ENCODE measurements around the gene FMNL2.

FMNL2 gene

GRCh38 chr2:152339556-152340286 is 4.7 kb downstream of the FMNL2 start:
- DNase-seq (ENCODE audit: low spot score), result no peak

GRCh38 chr2:152342259-152343046 is 7.5 kb downstream of the FMNL2 start:
- no peak for DNase-seq (ENCODE audit: low spot score)

- DNase-seq (ENCODE audit: low spot score), result no peak
These were observed 8.5 kb downstream of the FMNL2 start for GRCh38 chr2:152343426-152343825.

- DNase-seq (ENCODE audit: low spot score), result no peak
These were observed 9.7 kb downstream of the FMNL2 start for GRCh38 chr2:152344579-152345195.

- DNase-seq (ENCODE audit: low spot score), result peak; percentile 14
These were observed 12.1 kb downstream of the FMNL2 start for GRCh38 chr2:152347076-152347475.

GRCh38 chr2:152348388-152348787 is 13.4 kb downstream of the FMNL2 start:
- no peak for DNase-seq (ENCODE audit: low spot score)

- no peak for DNase-seq (ENCODE audit: low spot score)
These were observed 14.4 kb downstream of the FMNL2 start for GRCh38 chr2:152349416-152349815.

GRCh38 chr2:152350155-152350679 is 15.2 kb downstream of the FMNL2 start:
- no peak for DNase-seq (ENCODE audit: low spot score)

- DNase-seq (ENCODE audit: low spot score), result no peak
These were observed 17.6 kb downstream of the FMNL2 start for GRCh38 chr2:152352616-152353015.

- no peak for DNase-seq (ENCODE audit: low spot score)
These were observed 18.4 kb downstream of the FMNL2 start for GRCh38 chr2:152353364-152353763.

- no peak for DNase-seq (ENCODE audit: low spot score)
These were observed 19.2 kb downstream of the FMNL2 start for GRCh38 chr2:152354069-152354755.

- no peak for DNase-seq (ENCODE audit: low spot score)
These were observed 19.9 kb downstream of the FMNL2 start for GRCh38 chr2:152354909-152355308.

- DNase-seq (ENCODE audit: low spot score), result no peak
These were observed 20.4 kb downstream of the FMNL2 start for GRCh38 chr2:152355409-152355831.

- DNase-seq (ENCODE audit: low spot score), result no peak
These were observed 24.8 kb downstream of the FMNL2 start for GRCh38 chr2:152359573-152360363.

- DNase-seq (ENCODE audit: low spot score), result no peak
These were observed 29.0 kb downstream of the FMNL2 start for GRCh38 chr2:152363936-152364335.

GRCh38 chr2:152367547-152368390 is 32.8 kb downstream of the FMNL2 start:
- DNase-seq (ENCODE audit: low spot score), result no peak

GRCh38 chr2:152369176-152369860 is 34.3 kb downstream of the FMNL2 start:
- DNase-seq (ENCODE audit: low spot score), result no peak

GRCh38 chr2:152370783-152371182 is 35.8 kb downstream of the FMNL2 start:
- DNase-seq (ENCODE audit: low spot score), result no peak

- no peak for DNase-seq (ENCODE audit: low spot score)
These were observed 37.5 kb downstream of the FMNL2 start for GRCh38 chr2:152372438-152372984.
